ENCODE results near the gene CABLES2.

Gene CABLES2

DNA sequence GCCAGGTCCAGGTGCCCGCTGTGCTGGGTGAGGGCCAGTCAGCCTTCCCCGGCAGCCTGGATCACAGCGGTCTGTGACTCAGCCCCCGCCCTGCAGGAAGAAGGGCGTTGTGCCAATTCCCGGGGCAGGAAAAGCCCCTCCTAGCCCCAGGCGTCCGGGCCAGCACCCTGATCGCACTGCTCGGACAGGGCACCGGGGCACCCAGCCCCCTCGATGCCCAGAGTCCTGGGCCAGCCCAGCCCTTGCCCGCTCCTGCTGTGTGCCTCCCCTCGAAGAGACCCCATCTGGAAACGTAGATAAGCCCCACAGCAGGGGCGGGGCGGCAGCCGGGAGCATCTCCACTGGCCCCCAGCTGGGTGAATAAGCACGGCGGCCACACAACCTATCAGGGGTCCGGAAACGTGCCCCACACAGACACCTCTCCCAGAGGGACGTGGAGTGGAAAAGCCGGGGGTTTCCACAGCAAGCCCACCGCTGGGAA lies 49.9 kb downstream of the CABLES2 start:
- peak; percentile 95 for DNase-seq

DNA sequence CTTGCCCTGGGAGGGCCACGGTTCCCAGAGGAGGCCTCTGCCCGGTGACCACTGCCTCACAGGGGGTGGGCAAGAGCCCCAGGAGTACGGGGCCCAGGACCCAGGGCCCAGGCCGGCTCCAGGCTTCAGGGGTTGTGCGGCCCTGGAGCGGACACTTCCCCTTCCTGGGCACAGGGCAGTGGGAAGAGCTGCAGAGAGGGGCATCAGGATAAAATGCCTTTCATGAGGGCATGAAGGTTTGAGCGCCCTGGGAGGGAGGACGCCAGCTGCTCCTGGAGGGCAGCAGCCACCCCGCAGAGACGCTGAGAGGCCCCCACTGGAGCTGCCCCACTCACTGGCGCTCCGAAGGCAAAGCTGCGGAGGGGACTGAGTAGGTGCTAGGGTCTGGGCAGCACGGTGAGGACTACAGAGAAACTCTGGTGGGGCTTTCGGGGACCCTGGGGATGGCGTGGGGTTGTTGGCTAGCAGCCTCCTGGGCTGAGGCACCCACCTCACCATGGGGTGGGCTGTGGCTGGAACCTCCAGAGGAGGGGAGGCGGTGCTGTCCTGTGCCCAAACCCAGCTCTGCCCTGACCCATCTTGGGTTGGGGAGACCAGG lies 50.4 kb downstream of the CABLES2 start:
- DNase-seq: no peak

DNA sequence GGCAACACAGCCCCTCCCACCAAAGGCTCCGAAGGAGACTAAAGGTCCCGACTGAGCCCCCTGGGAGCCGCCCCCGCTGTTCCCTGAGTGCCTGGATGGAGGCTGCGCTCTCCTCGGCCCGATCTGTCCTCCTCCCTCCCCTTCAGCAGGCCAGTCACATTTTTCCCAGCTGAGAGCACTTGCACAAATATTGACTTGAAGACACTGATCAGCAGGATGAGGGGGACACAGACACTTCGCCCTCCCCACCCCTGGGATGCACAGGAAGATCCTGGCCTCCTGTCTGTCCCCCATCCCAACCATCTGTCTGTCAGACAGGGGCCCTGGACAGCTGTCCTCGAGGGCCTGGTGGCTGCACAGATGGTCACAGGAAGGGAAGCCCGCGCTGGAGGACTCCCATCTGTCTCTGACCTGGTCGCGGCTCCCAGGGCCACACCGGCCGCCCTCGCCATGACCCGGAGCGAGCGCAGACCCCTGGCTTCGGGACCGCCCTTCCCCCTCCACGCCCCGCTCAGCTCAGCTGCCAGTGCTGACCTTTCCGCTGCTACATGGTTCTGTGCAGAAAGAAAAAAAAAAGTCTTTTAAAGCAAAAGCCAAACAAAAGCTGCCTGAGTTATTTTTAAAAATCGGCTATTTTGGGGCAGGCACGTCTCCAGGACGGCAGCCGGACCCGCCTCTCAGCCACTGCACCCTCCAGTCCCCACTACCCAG lies 51.1 kb downstream of the CABLES2 start:
- no peak for DNase-seq

GRCh38 chr20:62355516-62355877 lies 51.6 kb downstream of the CABLES2 start:
- DNase-seq: no peak

- no peak for DNase-seq
Measured at GRCh38 chr20:62354811-62355341, 52.2 kb downstream of the CABLES2 start.

DNA sequence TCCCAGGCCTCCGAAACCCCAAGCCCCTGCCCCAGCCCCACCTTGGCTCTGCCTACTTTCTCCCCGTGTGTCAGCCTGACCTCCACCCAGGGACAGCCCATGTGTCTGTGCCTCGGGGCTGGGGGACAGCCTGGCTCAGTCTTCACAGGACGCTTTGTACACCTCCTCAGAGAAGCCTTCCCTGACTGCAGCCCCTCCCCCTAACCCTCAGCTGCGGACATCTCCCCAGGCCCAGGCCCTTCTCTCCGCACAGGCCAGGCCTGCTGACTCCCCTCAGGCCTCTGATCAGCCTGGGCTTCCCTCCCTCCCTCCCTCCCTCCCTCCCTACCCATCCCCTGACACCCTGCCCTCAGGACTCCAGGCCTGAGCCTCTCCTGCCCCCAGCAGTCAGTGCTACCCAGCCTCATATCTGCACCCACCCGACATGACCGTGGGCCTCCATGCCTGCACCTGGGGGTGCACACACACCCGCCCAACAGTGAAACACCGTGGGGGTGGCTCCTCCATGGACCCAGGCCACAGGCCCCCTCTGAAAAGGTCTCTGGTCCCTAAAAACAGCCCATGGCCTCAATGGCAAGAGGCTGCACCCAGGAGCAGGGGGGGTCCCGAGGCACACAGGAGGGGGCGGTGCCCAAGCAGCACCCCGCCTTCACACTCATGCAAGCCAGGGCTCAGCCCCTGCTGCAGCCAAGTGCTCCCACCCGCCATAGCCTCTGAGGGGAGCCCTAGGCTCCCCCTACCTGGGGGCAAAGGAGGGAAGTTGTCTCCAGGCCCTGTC lies 52.9 kb downstream of the CABLES2 start:
- DNase-seq: no peak

GRCh38 chr20:62353289-62354030 lies 53.6 kb downstream of the CABLES2 start:
- no peak for DNase-seq

DNA sequence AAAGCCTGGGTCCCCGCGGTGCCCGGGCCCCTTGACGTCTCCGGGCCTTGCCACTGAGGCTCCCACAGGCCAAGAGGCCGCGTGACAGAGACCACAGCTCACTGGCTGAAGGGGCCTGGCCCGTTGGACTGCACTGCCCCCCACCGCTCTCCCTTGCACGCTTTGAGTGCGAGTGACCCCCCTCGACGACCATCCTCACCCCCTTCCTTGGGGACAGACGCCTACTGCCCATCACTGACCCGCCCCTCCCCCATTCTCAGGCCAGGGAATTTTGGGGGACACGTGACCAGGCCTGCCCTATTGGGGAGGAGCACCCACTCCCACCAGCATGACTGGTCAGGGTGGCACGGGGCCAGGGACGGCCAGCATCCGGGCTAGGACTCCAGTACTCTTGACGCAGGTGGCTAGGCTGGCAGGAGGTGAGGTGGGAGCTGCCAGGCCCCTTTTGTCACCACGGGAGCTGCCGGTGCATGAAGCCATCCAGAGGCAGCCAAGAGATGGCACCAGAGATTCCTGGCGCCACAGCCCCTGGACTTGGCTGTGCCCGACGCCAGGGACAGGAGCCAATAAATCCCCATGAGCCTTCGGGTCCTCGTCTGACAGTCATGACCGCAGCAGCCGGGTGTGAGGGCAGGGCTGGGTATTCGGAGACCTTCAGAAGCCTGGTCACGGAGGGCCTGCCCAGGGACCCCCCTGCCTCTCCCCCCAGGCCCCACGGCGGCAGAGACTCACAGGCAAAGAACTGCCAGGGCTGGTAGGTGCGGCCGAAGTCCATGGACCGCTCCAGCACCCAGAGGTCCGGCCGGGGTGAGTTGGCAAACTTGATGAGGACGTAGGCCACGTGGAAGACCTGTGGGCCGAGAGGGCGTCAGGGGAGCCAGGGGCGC lies 54.4 kb downstream of the CABLES2 start:
- peak; percentile 92 for DNase-seq

GRCh38 chr20:62351469-62352401 lies 55.4 kb downstream of the CABLES2 start:
- DNase-seq: no peak

- DNase-seq: no peak
Measured at GRCh38 chr20:62350629-62351422, 56.3 kb downstream of the CABLES2 start.

DNA sequence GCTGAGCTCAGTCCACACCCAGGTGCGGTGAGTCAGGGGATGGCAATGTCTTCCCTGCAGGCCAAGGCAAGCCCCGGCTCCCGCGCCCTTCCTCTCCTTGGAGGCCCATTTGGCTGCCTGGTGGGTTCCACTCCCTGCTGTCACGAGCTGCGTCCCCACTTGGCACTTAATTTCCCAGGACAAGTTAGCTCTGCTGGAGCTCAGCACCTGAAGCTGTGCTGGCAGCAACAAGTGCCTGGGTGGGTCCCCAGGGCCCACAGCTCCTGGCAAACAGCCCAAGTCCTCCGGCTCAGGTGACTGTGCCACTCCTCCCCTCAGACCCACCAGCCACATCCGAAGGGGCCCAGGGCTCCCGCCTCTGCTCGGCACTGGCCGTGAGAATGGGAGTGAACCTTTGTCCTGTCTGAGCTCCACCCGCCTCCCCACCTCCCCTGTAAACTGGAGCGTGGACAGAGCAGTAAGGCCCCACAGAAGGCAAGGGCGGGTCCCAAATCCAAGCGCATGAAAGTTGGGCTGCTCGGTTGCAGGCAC lies 56.9 kb downstream of the CABLES2 start:
- DNase-seq: peak; percentile 89

DNA sequence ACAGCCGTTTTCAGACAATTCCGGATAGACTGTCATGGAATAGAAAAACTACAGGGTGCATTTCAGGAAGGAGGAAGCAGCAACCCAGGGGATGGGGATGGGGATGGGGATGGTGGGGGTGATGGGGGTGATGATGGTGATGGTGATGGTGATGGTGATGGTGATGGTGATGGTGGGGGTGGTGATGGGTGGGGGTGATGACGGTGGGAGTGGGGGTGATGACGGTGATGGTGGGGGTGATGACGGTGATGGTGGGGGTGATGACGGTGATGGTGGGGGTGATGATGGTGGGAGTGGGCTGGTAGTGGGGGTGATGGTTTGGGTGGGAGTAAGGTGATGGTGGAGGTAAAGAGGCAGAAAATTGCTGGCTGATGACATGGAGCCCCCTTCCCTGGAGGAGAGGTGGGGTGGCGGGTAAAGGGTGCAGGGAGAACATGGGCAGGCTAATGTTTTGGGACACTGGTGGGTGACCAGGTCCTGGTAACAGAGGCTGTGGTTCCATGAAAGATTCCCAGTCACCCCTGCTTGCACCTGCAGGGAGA lies 57.5 kb downstream of the CABLES2 start:
- DNase-seq: no peak

DNA sequence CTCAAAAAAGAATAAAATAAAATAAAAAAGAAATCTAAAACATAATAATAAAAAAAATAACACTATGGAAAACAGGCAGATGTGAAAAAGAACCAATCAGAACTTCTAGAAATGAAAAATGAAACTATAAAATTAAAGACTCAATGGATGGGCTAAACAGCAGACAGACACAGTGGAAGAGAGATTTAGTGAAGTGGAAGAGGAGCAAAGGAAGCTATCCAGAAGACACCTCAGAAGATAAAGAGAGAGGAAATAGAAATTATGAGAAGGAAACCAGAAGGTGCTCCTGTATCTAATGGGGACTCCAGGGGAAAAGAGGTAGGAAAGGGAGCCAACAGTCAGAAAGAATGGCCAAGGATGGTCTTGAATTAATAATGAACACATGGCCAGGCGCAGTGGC lies 58.5 kb downstream of the CABLES2 start:
- no peak for DNase-seq

GRCh38 chr20:62347445-62347844 lies 59.6 kb downstream of the CABLES2 start:
- DNase-seq: no peak

- DNase-seq: no peak
Measured at GRCh38 chr20:62347151-62347404, 60.0 kb downstream of the CABLES2 start.

GRCh38 chr20:62346398-62347150 lies 60.5 kb downstream of the CABLES2 start:
- no peak for DNase-seq

- DNase-seq: no peak
Measured at GRCh38 chr20:62345681-62346370, 61.3 kb downstream of the CABLES2 start.

- no peak for DNase-seq
Measured at GRCh38 chr20:62344782-62345181, 62.3 kb downstream of the CABLES2 start.
